ENCODE results near the gene RNF114. TPM values are rescaled to one million over a fixed set of nuclear protein-coding genes. Genes with fewer than 3 reads are reported as not detected.

RNF114 gene
- total and polyA plus RNA-seq, 2 donors (not counting 1 experiment from before 2014, with no cell fraction given): 65.2 to 70.2 TPM

DNA sequence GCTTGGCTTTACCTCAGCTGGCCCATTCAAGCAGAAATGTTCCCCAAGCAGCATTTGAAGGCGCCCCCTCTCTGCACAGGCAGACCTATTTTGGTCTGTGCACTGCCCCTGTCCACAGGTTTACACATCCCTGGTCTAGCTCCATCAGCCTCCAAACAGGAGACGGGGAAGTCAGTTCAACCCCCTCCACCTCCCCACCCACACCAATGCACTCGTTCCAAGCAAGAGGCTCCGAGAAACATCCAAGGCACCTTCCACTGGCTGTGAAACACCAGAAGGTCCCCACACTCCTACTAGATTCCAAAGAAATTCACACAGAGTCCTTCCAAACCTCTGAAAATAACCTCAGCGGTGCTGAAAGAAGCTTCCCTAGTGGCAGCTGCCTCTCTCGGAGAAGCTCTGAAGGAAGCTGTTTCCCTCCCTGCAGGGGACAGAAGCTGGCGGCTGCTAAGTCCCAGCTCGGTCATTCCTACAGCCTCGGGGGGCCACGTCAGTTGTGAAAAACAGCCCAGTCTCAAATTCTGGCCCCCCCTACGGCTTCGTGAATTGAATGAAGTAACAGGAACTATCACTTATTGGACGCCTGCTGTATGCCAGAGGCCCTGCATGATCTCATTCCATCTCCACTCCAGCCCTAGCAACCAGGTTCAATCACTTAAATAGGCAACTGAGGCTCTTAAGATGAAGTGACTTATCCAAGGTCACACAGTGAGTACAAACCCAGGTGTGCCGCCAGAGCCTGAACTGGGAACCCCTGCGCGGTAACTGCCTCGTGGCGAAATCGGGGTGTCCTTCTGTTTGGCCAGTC is 21.7 kb upstream of the RNF114 start:
- H2AFZ ChIP-seq (ENCODE audit: low read length): no peak overlapping the region
- H3K27me3 ChIP-seq (ENCODE audit: control insufficient read depth, insufficient read depth, low read length): no peaks in the 10 kb centered on the region

DNA sequence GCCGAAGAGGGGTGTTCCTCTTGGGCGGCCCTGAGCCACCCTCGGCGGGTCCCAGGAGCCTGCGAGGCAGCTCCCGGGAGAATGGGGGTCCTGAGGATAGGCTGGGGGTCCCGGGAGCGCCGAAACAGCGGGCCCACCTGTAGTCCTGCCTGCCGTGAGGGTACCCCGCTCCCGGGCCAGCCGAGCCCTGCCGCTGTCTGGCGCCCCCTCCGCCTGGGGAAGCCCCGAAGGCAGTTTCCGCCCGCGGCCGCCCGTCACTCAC is 21.1 kb upstream of the RNF114 start:
- Histone ChIP-seq H3K9me3 (ENCODE audit: control insufficient read depth, insufficient read depth, low read depth, low read length) (no peaks in the 10 kb centered on the region), H3K79me2 (ENCODE audit: control insufficient read depth, insufficient read depth, low read length) (peaks cover 43% of the 10 kb centered on the region), H3K27ac (ENCODE audit: insufficient read depth, low read length) (peak overlapping the region; percentile 100), H3K27me3 (ENCODE audit: control insufficient read depth, insufficient read depth, low read length) (no peaks in the 10 kb centered on the region), H3K4me3 (replicated peaks in 1 of 4; ENCODE audit: control extremely low read depth in 1 of 4, insufficient read depth in 1 of 4, low read depth in 3 of 4, low read length in 4 of 4) (peak overlapping the region; percentile 48 to 96 (median 82)), H3K4me1 (ENCODE audit: control insufficient read depth, extremely low read depth, insufficient read depth, low read length) (peaks cover 4% of the 10 kb centered on the region), H3K9ac (ENCODE audit: insufficient read depth, low read length) (peak overlapping the region; percentile 100), H3K4me2 (ENCODE audit: extremely low read depth, insufficient read depth, low read length) (peak overlapping the region; percentile 61), H4K20me1 (ENCODE audit: control insufficient read depth, extremely low read depth, insufficient read depth, low read length) (no peaks in the 10 kb centered on the region), H3K36me3 (ENCODE audit: control insufficient read depth, insufficient read depth, low read length) (no peaks in the 10 kb centered on the region), H2AFZ (ENCODE audit: low read length) (no peak overlapping the region)
- no peak for DNase-seq (ENCODE audit: low read depth in 2 of 2)
- TF ChIP-seq, protein P1, sequence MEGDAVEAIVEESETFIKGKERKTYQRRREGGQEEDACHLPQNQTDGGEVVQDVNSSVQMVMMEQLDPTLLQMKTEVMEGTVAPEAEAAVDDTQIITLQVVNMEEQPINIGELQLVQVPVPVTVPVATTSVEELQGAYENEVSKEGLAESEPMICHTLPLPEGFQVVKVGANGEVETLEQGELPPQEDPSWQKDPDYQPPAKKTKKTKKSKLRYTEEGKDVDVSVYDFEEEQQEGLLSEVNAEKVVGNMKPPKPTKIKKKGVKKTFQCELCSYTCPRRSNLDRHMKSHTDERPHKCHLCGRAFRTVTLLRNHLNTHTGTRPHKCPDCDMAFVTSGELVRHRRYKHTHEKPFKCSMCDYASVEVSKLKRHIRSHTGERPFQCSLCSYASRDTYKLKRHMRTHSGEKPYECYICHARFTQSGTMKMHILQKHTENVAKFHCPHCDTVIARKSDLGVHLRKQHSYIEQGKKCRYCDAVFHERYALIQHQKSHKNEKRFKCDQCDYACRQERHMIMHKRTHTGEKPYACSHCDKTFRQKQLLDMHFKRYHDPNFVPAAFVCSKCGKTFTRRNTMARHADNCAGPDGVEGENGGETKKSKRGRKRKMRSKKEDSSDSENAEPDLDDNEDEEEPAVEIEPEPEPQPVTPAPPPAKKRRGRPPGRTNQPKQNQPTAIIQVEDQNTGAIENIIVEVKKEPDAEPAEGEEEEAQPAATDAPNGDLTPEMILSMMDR (conservative IDR thresholded peaks at IDR 0.05 in 1 of 2, IDR thresholded peaks at IDR 0.05 in 1 of 2; ENCODE audit: low read depth in 1 of 2, low read length in 2 of 2): peak in 1 of 2 donors; percentile 2
- no peak for TF ChIP-seq EZH2 (IDR thresholded peaks at IDR 0.05; ENCODE audit: low read length, missing control alignments)

More for the DNA sequence above, 21.7 kb upstream of the RNF114 start:
- H3K9ac ChIP-seq (ENCODE audit: insufficient read depth, low read length): peak overlapping the region; percentile 100
- H3K4me1 ChIP-seq (ENCODE audit: control insufficient read depth, extremely low read depth, insufficient read depth, low read length): peaks cover 4% of the 10 kb centered on the region
- H3K36me3 ChIP-seq (ENCODE audit: control insufficient read depth, insufficient read depth, low read length): no peaks in the 10 kb centered on the region
- peak overlapping the region; percentile 48 to 96 (median 82) for H3K4me3 ChIP-seq (replicated peaks in 1 of 4; ENCODE audit: control extremely low read depth in 1 of 4, insufficient read depth in 1 of 4, low read depth in 3 of 4, low read length in 4 of 4)
- peak overlapping the region; percentile 100 for H3K27ac ChIP-seq (ENCODE audit: insufficient read depth, low read length)
- peak overlapping the region; percentile 61 for H3K4me2 ChIP-seq (ENCODE audit: extremely low read depth, insufficient read depth, low read length)
- no peaks in the 10 kb centered on the region for H3K9me3 ChIP-seq (ENCODE audit: control insufficient read depth, insufficient read depth, low read depth, low read length)
- no peak for TF ChIP-seq EZH2 (IDR thresholded peaks at IDR 0.05; ENCODE audit: low read length, missing control alignments)
- TF ChIP-seq, protein P1 (conservative IDR thresholded peaks at IDR 0.05 in 1 of 2, IDR thresholded peaks at IDR 0.05 in 1 of 2; ENCODE audit: low read depth in 1 of 2, low read length in 2 of 2): no peak
- DNase-seq (ENCODE audit: low read depth in 2 of 2): peak in 1 of 2 donors; percentile 14
- H4K20me1 ChIP-seq (ENCODE audit: control insufficient read depth, extremely low read depth, insufficient read depth, low read length): no peaks in the 10 kb centered on the region
- H3K79me2 ChIP-seq (ENCODE audit: control insufficient read depth, insufficient read depth, low read length): peaks cover 47% of the 10 kb centered on the region

DNA sequence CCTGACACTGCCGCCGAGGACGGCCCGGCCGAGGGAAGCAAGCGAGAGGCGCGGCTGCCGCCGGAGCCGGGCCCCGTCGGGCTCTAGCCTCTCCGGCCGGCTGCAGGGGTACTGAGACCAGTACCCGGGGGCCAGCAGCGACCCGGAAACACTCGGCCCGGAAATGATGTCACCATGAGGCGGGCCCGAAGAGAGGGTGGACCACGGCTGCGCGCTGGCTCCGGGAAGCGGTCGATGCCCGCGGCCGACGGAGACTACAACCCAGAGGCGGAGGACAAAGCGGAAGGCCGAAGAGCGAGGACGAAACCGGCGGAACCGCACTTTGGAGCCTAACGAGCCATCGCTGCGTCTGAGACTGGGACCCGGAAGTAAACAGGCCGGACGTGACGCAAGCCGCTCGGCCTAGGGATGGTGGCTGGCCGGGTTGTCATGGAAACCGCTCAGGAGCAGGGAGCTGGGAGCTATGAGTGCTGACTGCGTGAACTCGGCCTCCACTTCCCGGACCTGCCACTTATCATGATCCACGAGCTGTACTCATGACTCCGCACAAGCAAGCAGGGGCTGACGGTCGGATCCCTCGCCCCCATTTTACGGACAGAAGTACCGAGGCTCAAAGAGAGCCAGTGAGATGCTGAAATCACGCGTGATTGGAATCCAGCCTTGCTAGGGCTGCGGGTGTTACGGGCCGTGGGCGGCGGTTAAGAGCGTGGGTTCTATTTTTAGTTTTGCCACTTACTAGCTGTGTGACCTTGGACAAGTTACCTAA is 20.6 kb upstream of the RNF114 start, which contains the start of gene SPATA2:
Gene SPATA2, minus strand, starts transcription at position 150 of the 766 bp plus-strand sequence. CDS start 7,039 bp downstream, outside the sequence.
- H3K4me3 ChIP-seq (replicated peaks in 1 of 4; ENCODE audit: control extremely low read depth in 1 of 4, insufficient read depth in 1 of 4, low read depth in 3 of 4, low read length in 4 of 4): peak within 1 kb of the TSS; percentile 48 to 96 (median 82)
- peak within 1 kb of the TSS; percentile 100 for H3K27ac ChIP-seq (ENCODE audit: insufficient read depth, low read length)
- H3K36me3 ChIP-seq (ENCODE audit: control insufficient read depth, insufficient read depth, low read length): no peaks in the 10 kb centered on the region
- H3K9ac ChIP-seq (ENCODE audit: insufficient read depth, low read length): peak within 1 kb of the TSS; percentile 100
- no peaks in the 10 kb centered on the region for H4K20me1 ChIP-seq (ENCODE audit: control insufficient read depth, extremely low read depth, insufficient read depth, low read length)
- TF ChIP-seq, protein P1 (conservative IDR thresholded peaks at IDR 0.05 in 1 of 2, IDR thresholded peaks at IDR 0.05 in 1 of 2; ENCODE audit: low read depth in 1 of 2, low read length in 2 of 2): no peak
- no peak for TF ChIP-seq EZH2 (IDR thresholded peaks at IDR 0.05; ENCODE audit: low read length, missing control alignments)
- peak; percentile 93 to 96 for DNase-seq (ENCODE audit: low read depth in 2 of 2)
- no peaks in the 10 kb centered on the region for H3K9me3 ChIP-seq (ENCODE audit: control insufficient read depth, insufficient read depth, low read depth, low read length)
- peaks cover 4% of the 10 kb centered on the region for H3K4me1 ChIP-seq (ENCODE audit: control insufficient read depth, extremely low read depth, insufficient read depth, low read length)
- H3K27me3 ChIP-seq (ENCODE audit: control insufficient read depth, insufficient read depth, low read length): no peaks in the 10 kb centered on the region
- H3K79me2 ChIP-seq (ENCODE audit: control insufficient read depth, insufficient read depth, low read length): peaks cover 40% of the 10 kb centered on the region
- peak within 1 kb of the TSS; percentile 80 for H3K4me2 ChIP-seq (ENCODE audit: extremely low read depth, insufficient read depth, low read length)
- H2AFZ ChIP-seq (ENCODE audit: low read length): peak within 1 kb of the TSS; percentile 100
